Measurements from ENCODE around the gene ARHGAP44.

GRCh38 chr17:12759090-12759489, 30.2 kb upstream of the ARHGAP44 start:
- TF ChIP-seq SP1 (IDR thresholded peaks at IDR 0.05) (no peak), ZNF384 (IDR thresholded peaks at IDR 0.05) (no peak), L3MBTL2 (conservative IDR thresholded peaks at IDR 0.05) (no peak), FOXK2 (IDR thresholded peaks at IDR 0.05) (no peak), HDGF (IDR thresholded peaks at IDR 0.05; ENCODE audit: borderline replicate concordance) (no peak)

Data from HEK293T (cell line).